Activated CD8-positive, alpha-beta memory T cell treated with anti-CD3 and anti-CD28 coated beads for 36 hours (primary cell): ENCODE results near the gene MRPL16. TPM values are rescaled to one million over a fixed set of nuclear protein-coding genes. Genes with fewer than 3 reads are reported as not detected.

Experiments
- CTCF ChIA-PET: fragments of 350-600 bp; sonication (Branson Sonifier 250); formaldehyde crosslinking; loops from one replicate; lab custom pipeline; 2021; ENCODE audit warnings: antibody characterized with exemption; lab: Charles Lee
- POLR2A ChIA-PET: fragments of 350-600 bp; sonication (Branson Sonifier 250); formaldehyde crosslinking; loops from one replicate; lab custom pipeline; 2021; ENCODE audit warnings: antibody characterized with exemption; lab: Charles Lee
- total RNA-seq, 2 experiments: library from RNA; stranded (reverse); gene quantifications; one replicate each; pipeline ENCODE4 v1.2.3, GENCODE V29; 2021

MRPL16 gene
- total RNA-seq, 2 experiments from 2014 or later, result 96.2 to 96.5 TPM

DNA sequence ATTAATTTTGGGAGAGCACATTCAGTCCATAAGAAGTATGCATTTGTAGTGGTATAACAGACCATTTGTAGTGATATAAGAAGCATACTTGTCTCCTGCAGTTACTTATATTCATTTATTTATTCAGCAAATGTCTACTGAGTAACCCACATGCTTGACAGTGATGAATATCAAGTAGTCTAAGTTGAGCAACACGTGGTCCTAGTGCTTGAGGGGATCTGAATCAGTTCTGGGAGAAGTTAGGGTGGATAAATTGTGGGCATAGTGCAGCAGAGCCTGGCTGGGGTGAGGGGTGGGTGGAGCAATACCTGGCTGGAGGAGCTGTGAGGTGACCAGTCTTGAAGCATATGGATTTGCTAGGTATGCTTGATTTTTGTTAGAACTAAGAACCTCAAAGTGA lies 31.1 kb downstream of the MRPL16 start:
- ChIA-PET CTCF (no interaction called here), POLR2A (no interaction called here)

DNA sequence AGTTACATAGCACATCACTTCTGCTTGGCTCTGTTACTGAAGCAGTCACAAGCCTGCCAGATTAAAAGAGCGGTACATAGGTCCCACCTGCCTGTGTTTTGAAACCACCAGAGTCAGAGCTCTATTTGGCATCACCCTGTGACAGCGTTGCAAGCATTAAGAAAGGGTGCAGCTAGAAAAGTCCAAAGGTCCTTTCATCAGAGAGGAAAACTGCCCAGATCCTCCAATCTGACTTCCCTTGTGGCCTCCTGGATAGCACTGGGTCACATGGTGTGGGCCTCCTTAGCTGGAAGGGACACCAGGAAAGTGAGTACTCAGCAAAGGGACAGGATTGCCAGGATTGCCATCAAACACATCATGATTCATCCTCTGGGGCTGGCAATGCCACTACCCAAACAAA lies 32.5 kb downstream of the MRPL16 start:
- ChIA-PET CTCF (no interaction called here), POLR2A (no interaction called here)

DNA sequence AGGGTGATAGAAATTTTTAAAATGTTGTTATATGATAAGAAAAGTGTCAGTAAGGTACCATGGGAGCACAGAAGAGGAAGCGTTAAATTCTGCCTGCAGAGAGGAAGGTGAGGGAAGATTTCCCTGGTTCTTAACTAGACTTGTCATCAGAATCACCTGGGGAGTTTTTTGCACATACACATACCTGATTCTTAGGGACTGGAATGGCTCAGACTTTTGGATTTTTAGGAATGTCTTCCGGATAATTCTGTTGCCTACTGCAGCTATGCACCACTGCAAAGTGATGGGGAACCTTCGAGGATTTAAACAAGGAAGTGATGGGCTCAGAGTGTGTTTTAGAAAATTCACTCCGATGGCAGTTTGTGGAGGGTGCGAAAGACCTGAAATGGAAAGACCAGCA lies 33.5 kb downstream of the MRPL16 start:
- CTCF ChIA-PET, result no interaction called here
- POLR2A ChIA-PET, result no interaction called here

DNA sequence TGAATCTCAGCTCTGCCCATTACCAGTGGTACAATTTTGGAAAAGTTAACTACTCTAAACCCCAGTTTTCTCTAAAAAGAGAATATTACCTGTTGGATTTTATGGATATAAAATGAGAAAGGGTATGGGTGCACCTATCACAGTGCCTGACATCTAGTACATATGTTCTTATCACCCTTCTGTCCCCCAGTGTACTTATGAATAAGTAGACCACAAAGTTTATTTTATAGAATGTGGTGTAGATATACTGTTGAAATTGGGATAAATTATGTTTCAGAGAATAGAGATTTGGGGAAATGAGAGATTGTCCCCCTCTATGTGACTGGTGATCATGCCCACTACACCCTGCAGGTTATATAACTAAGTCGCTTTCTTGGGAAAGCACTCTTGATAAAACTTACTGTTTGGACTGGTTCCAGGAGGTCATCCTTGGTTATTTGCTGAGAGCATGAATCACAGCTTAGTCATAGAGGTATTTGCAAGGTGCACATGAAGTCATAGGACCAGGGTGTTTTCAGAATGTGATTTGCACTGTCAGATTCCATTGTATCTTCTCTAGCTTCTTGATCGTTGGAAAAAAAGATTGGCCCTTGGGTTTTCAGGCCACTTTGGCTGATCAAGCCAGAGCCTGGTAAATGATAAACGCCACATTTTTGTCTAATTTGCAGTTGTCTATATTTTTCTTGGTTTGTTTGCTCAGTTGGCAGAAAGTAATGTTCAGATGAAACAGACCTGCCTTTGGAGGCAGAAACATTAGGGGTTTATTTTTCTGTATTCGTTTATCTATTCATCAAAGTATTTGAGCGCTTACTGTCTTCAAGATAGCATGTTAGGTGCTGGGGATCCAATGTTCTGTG lies 34.1 kb downstream of the MRPL16 start:
- CTCF ChIA-PET, result no interaction called here
- POLR2A ChIA-PET, result no interaction called here

DNA sequence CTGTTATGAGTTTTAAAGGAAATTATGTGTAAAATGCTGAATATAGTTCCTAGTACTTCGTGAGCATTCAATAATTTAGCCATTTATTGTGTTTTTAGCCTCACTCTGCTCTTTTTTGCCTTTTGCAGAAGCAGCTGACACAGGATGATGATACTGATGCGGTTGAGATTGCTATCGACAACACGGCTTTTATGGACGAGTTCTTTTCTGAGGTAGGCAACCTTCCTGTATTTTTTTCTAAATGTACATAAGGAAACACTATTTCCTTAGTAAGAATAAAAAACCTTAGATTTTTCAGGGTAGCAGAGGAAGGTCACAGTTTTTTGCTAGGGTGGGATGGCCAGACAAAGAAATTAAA lies 37.5 kb downstream of the MRPL16 start:
- ChIA-PET CTCF (no interaction called here), POLR2A (no interaction called here)

DNA sequence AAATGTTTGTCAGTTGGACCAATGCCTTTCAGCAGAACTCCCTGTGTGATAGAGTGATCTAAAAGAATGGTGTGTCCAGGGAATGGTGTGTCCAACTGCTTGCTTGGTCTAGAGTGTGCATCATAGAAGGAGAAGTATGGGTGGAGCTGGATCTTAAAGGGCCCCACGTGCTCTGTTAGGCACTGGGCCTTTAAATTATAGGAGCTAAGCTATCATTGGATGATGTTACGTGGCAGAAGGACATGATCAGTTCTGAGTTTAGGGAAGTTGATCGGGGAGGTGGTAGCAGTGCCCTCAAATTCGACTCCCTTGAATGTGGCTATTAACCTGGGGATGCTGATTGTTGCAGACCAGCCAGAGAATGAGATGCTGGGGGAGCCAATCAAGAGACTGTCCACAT lies 39.0 kb downstream of the MRPL16 start:
- ChIA-PET CTCF (no interaction called here), POLR2A (no interaction called here)

DNA sequence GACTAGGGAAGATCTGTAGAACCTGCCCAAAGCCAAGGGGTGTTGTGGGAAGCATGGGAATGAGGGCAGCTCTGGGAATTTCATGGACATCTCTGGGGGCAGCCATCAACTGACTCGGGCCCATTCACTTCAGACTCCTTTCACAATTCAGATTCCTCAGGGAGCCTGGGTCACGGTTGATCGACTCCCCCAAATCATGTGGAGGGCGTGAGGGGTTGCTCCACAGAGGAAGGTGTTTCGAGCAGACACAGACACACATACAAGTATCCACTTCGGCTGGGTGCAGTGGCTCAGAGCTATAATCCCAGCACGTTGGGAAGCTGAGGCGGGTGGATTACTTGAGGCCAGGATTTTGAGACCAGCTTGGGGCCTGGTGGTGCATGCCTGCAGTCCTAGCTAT lies 39.7 kb downstream of the MRPL16 start:
- ChIA-PET POLR2A (no interaction called here), CTCF (interaction anchor here (0.5 kb wide), 1 partner anchor 59 kb away, joined by 3 read pairs; no protein-coding TSS in a partner anchor)

DNA sequence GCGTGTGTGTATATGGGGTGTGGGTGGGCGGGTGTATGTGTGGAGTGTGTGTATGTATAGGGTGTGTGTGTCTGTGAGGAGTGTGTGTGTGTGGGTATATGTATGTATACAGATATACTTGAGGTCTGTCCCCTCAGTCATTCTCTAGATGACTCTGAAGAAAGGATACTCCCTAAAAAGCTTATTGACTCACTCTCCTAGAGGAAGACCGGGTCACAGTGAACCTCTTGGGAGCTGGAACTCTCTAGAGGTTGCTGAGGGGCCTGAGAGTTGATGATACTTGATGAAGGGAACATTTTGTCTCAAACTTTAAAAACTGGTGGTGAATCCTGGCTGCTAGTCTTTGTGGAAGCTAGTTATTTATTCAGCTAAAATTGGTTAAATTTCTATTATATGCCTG lies 40.3 kb downstream of the MRPL16 start:
- CTCF ChIA-PET, result interaction anchor here (0.5 kb wide), 1 partner anchor 58 kb away, joined by 3 read pairs; no protein-coding TSS in a partner anchor
- POLR2A ChIA-PET, result no interaction called here

DNA sequence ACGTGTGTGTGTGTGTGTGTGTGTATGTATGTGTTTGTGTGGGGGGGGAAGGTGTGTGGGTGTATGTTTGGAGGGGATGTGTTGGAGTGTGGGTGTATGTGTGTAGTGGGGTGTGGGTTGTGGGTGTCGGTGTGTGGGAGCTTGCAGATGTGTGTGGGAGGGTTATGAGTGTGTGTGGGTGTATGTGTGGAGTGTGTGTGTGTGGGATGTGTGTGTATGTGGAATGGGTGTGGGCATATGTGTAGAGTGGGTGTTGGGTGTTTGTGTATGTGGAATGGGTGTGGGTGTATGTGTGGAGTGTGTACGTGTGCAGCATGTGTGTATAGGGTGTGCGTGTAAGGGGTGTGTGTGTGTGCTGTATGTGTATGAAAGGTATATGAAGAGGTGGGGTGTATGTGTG lies 40.8 kb downstream of the MRPL16 start:
- ChIA-PET POLR2A (no interaction called here), CTCF (no interaction called here)

DNA sequence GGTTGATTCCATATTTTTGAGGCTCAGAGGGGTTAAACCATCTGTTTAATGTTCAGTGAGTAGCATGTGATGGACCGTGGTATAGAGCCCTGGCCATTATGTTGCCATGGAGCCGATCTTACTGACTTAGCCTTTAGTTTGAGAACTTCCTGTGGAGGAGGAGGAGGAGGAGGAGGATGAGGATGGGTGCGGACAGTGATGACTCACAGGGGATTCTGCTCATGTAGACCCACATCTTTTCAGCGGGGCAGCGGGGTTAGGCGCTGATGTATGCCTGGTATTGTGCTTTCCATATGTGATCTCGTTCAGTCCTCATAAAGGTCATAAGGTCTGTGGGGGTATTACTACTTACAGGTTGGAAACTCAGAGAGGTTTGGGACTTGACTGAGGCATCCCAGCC lies 41.5 kb downstream of the MRPL16 start:
- CTCF ChIA-PET, result no interaction called here
- POLR2A ChIA-PET, result no interaction called here

DNA sequence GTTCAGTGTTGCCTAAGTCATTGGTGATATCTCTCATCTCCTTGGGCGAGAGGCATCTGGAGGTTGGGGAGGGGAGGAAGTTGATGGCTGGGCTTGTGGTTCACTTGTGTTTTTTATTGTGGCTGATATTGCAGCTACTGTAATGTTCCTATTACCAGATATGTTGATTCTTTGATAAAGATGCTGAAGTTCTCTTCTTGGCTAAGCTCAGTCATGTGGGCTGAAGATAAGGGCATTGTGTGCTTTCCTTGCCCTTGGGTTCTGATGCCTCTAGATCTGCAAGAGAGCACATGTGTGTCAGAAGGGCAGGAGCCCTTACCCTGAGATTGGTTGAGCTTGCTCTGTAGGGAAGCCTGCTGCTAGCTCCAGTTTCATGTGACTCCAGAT lies 43.4 kb downstream of the MRPL16 start:
- ChIA-PET CTCF (no interaction called here), POLR2A (no interaction called here)

DNA sequence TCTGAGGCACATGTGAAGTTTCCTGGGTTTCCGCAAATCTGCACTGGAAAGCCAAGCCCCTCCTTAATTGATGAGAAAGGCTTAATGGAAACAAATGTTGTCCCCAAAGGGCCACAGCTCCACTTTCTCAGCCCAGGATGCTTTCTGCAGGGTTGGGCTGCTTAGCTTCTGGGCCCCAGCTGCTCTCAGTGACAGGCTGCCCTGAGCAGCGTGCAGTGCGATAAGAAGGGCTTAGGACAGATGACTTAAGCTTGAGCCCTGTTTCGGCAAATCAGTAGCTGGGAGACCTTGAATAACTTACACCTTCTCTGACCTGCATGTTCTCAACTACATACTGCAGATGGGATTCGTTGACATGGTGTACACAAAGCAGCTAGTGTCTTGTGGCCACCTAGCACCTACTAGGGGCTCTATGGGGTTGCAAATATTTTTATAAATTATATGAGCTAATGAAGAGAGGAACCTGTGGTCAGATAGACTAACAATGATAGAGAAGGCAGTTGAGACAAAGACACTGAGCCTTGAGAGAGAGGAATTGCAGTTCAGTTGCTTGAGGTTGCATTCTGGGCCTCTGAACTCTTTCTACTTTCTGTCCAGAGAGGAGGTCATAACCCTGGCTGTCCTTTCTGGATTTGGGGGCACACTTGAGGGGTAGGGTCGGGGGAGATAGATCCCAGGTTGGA lies 43.9 kb downstream of the MRPL16 start:
- CTCF ChIA-PET, result no interaction called here
- POLR2A ChIA-PET, result no interaction called here

DNA sequence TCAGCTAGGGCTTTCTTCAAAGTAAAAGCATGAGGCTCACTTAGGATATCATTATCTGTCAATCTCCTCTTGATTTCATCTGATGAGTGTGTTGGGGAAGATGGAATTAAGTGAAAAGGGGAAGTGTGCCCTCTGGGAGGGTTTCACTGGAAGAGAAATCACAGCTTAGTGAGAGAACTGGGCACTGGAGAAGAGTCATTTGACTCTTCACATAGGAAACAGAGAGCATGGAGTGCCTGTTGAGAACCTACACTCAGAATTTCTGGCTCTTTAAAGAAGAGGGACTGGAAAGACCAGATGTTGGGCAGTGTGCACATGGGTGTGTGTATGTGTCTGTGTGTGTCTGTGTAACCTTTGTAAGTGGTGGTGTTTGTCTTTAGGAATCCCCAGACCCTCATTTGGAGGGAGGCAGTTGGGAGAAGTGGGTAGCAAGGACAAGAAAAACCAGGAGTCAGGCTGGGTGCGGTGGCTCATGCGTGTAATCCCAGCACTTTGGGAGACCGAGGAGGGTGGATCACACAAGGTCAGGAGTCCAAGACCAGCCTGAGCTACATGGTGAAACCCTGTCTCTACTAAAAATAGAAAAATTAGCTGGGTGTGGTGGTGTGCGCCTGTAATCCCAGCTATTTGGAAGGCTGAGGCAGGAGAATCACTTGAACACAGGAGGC lies 45.4 kb downstream of the MRPL16 start:
- POLR2A ChIA-PET, result no interaction called here
- CTCF ChIA-PET, result no interaction called here

DNA sequence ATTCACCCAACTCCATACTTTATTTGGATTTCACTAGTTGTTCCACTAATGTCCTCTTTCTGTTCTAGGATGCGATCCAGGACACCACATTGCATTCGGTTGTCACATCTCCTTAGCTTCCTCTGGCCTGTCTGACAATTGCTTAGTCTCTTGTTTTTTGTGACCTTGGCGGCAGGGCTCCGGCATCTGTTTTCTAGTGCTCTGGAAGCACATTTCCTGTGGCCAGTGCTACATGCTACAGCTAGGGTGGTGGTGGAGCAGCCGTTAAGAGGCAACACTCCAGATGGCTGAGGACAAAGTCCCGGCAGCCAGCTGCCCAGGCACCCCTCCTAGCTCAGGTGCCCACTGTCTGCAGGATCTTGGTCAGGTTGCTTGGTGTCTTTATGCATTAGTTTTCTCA lies 48.6 kb downstream of the MRPL16 start:
- ChIA-PET POLR2A (no interaction called here), CTCF (no interaction called here)

DNA sequence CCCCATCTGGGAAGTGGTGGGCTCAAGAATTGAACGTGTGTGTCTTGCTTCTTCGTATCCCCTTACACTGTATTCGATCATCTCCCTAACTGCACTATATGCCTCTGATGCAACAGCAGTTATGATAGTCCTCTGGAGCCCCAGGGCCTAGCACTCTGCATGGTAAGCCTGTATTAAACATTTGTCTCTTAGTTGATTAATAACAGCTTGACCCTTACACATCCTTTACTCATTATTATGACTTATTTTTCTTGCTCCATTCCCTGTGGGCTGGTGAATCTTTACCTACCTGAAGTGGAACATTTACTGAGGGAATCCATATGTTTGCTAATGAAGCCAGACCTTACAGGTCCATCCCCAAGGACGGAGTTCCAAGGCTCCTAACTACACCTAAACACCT lies 49.8 kb downstream of the MRPL16 start:
- CTCF ChIA-PET, result no interaction called here

DNA sequence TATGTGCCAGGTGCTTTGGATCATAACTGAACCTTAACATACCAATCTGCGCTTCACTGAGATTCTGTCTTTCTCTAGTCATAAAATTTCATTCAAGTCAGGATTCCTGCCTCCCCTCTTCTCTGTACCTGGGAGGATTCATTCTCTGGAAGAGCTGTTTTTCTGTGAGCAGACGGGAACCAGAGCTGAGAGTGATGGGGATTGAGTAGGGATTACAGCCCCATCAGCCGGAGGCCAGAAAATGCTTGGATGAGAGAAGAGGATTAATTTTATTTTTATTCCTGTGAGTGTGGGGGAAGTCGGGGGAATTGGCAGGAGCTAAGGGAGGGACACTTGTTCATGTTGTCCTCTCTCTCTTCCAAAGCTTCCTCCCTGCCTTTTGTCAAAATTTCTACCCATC lies 50.7 kb downstream of the MRPL16 start:
- ChIA-PET CTCF (interaction anchor here (1.0 kb wide), 1 partner anchor 42 kb away, joined by 3 read pairs; no protein-coding TSS in a partner anchor), POLR2A (no interaction called here)

More for the DNA sequence above, 49.8 kb downstream of the MRPL16 start:
- POLR2A ChIA-PET, result no interaction called here

DNA sequence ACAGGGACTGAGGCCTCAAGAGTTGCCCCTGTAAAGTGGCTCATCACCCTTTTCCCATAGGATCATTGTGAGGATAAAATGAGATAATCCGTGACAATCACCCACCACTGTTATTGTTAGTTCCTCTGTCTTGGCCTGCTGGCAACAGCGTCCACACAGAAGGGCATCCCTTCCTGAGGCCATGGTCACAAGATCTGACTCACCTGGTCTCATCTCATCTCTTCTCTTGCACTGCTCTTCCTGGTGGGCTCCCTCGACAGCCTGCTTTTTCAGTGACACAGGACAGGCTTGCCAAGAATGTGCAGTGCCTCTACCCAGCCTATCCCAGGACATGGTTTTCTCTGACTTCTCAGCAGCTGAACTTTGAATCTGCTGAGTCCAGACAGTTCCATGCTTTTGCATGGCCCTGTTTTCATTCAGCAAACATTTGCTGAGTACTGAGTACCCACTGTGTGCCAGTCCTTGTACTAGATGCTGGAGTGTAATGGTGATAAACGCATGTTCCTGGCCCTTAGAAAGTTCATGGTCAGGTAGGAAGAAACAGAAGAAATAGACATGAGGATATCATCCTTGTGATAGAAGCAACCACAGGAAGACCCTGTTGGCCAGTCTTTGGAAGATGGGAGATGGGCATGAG lies 52.1 kb downstream of the MRPL16 start:
- POLR2A ChIA-PET, result no interaction called here
- CTCF ChIA-PET, result no interaction called here

DNA sequence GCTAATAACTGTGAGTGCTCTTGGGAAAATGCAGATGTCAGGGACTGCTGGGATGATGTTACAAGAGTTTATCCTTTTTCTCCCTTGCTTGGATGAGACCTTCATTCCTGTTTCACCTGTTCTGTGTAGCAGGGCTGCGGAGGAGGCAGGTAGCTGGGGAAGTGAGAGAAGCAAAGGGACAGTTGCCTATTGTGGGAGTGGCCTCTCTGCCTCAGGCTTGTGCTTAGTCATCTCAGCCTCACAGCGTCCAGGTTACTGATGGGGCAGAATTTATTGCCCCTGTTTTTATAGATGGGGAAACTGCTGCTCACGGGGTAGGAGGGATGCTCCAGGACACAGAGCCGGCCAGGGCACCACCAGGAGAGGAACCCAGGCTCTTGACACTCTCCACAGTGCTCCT lies 53.7 kb downstream of the MRPL16 start:
- POLR2A ChIA-PET, result no interaction called here
- CTCF ChIA-PET, result interaction anchor here (4.8 kb wide), 1 partner anchor 43 kb away, joined by 31 read pairs; no protein-coding TSS in a partner anchor

DNA sequence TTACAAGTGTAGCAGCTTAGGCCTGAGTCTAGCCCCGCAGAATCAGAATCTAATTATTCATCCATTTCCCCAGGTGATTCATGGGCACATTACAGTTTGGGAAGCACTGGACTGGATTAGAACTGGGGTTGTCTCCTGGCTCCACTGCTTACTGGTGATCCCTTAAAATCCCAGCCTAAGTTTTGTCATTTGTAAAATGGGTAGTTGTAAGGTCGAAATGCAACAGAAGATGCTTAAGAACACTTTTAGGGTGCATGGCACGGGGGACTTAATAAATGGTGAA lies 54.1 kb downstream of the MRPL16 start:
- ChIA-PET POLR2A (no interaction called here), CTCF (interaction anchor here (0.6 to 4.8 kb wide), 2 partner anchors 44 to 408 kb away, joined by 3 to 31 read pairs; no protein-coding TSS in a partner anchor)
